Gastroesophageal sphincter (tissue), 4 donors: Measurements from ENCODE around the gene MECR. TPM values are rescaled to one million over a fixed set of nuclear protein-coding genes. Genes with fewer than 3 reads are reported as not detected.
"Not testable (repeated sequence)": the region's sequence is repeated elsewhere in the genome, so short reads cannot be mapped to it uniquely, and the experiment has no call there.

Experiments used
- ATAC-seq: fragments of 150-250 bp; one replicate; pipeline ENCODE4 v1.9.1; 2016; ENCODE audit warnings: mild to moderate bottlenecking, moderate library complexity
- H3K27ac ChIP-seq, 4 donors: fragments of 200-600 bp; sonication (generic) in 3 of 4; 1 replicate in 3 of 4; 2 replicates in 1 of 4; pipeline ENCODE4 v1.5.1; 2016 to 2019
- H3K27me3 ChIP-seq: fragments of 200-600 bp; sonication (generic); one replicate; pipeline ENCODE4 v1.5.1; 2019
- H3K36me3 ChIP-seq, 2 donors: fragments of 200-600 bp; sonication (generic); one replicate each; pipeline ENCODE4 v1.5.1; 2019; ENCODE audit warnings: control low read depth in 1 of 2
- H3K4me1 ChIP-seq, 3 donors: fragments of 200-600 bp; sonication (generic); 1 replicate in 2 of 3; 2 replicates in 1 of 3; pipeline ENCODE4 v1.5.1; 2016 to 2019; ENCODE audit warnings: control low read depth in 2 of 3
- H3K4me3 ChIP-seq, 2 donors: fragments of 200-600 bp; sonication (generic); one replicate each; pipeline ENCODE4 v1.5.1; 2019; ENCODE audit warnings: mild to moderate bottlenecking in 1 of 2, moderate library complexity in 1 of 2
- H3K9me3 ChIP-seq, 3 donors: fragments of 200-600 bp; sonication (generic); one replicate each; pipeline ENCODE4 v1.5.1; 2017 to 2019; ENCODE audit warnings: control low read depth in 2 of 3
- EP300 ChIP-seq: sonication (generic); formaldehyde crosslinking; IDR thresholded peaks from one replicate; pipeline ENCODE4 v1.6.1; 2017; ENCODE audit warnings: antibody characterized with exemption, mild to moderate bottlenecking
- POLR2A ChIP-seq, 2 donors: fragments of 450-650 bp; IDR thresholded peaks; one replicate each; pipeline ENCODE4 v1.6.1; 2017; ENCODE audit warnings: antibody characterized with exemption in 2 of 2, mild to moderate bottlenecking in 2 of 2, moderate library complexity in 1 of 2
- POLR2AphosphoS5 ChIP-seq: sonication (generic); formaldehyde crosslinking; IDR thresholded peaks from one replicate; pipeline ENCODE4 v1.6.1; 2017; ENCODE audit warnings: antibody characterized with exemption
- WGBS, 2 donors: methylation state at CpG; one replicate each; pipeline ENCODE4 v1.1.5; 2018; ENCODE audit warnings: low coverage in 1 of 2; 5-methylcytosine and 5-hydroxymethylcytosine counted together
- total RNA-seq, 4 donors: library from RNA; depleted of rRNA; stranded (reverse); fragments of >200 nt; gene quantifications; one replicate each; pipeline ENCODE4 v1.1.0, GENCODE V29; 2016
- TF ChIP-seq, protein P1 (sequence below), 4 experiments: fragments of 200-600 bp in 2 of 4; fragments of 450-650 bp in 2 of 4; sonication (generic) in 1 of 4; IDR thresholded peaks; one replicate each; pipeline ENCODE4 v1.5.1; 2017 to 2019; ENCODE audit warnings: antibody characterized with exemption in 4 of 4, mild to moderate bottlenecking in 2 of 4, moderate library complexity in 2 of 4

The MECR gene
- total RNA-seq, 4 donors from 2014 or later: 8.2 to 17.1 (median 12.9) TPM

DNA sequence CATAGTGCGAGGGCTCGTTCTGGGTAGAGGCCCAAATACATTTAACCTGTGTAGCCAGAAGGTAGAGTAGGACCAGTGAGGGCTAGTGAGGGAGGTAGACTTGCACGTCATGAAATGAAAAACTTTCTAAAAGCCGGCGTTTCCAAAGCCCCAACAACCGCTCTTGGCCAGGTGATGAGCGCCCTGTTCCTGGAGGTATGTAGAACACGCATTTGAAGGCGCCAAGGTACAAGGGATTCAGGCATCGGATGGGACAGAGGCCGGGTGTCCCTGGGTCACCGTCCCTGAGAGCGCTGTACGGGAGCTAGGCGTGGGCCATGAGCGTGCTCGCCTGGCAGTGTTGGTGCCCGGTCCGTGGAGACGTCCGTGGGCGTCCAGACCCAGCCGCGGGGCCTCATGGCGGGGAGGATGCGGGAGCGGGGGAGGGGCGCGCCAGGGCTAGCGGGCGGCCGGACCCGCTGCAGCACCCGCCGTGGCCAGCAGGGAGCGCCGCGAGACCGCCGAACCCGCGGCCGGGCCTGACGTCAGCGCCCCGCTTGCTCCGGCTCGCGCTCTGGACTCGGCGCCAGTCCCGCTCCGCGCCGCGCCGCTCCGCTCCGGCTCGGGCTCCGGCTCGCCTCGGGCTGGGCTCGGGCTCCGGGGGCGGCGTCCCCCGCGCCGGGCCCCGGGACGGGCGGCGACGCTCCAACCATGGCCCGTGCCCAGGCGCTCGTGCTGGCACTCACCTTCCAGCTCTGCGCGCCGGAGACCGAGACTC lies 5.4 kb upstream of the MECR start, which contains the start of gene PTPRU:
Gene PTPRU, plus strand, starts transcription at position 568 of the 757 bp plus-strand sequence. Its CDS starts 123 bp downstream, at position 691.
- WGBS, 2 donors: 29% methylated on average over 6 of the region's 82 CpGs; no CpG with 5 or more reads in 1 of the 2 donors
- Histone ChIP-seq H3K4me3 (peak within 1 kb of the TSS; percentile 34 to 73), H3K9me3 (no peaks in the 10 kb centered on the region), H3K36me3 (no peaks in the 10 kb centered on the region), H3K27me3 (peaks cover 55% of the 10 kb centered on the region), H3K4me1 (peaks cover 0 to 33% (median 9%) of the 10 kb centered on the region in 3 donors), H3K27ac (peak within 1 kb of the TSS in 3 of 4 donors; percentile 76 to 82 (median 78))
- ATAC-seq: peak; percentile 86
- TF ChIP-seq, protein P1, sequence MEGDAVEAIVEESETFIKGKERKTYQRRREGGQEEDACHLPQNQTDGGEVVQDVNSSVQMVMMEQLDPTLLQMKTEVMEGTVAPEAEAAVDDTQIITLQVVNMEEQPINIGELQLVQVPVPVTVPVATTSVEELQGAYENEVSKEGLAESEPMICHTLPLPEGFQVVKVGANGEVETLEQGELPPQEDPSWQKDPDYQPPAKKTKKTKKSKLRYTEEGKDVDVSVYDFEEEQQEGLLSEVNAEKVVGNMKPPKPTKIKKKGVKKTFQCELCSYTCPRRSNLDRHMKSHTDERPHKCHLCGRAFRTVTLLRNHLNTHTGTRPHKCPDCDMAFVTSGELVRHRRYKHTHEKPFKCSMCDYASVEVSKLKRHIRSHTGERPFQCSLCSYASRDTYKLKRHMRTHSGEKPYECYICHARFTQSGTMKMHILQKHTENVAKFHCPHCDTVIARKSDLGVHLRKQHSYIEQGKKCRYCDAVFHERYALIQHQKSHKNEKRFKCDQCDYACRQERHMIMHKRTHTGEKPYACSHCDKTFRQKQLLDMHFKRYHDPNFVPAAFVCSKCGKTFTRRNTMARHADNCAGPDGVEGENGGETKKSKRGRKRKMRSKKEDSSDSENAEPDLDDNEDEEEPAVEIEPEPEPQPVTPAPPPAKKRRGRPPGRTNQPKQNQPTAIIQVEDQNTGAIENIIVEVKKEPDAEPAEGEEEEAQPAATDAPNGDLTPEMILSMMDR (IDR thresholded peaks at IDR 0.05): peak in 3 of 4 experiments; percentile 90 to 99 (median 98)
- peak in 1 of 2 donors; percentile 32 for TF ChIP-seq POLR2A (IDR thresholded peaks at IDR 0.05)
- no peak for TF ChIP-seq EP300
- TF ChIP-seq POLR2AphosphoS5: peak; percentile 23

DNA sequence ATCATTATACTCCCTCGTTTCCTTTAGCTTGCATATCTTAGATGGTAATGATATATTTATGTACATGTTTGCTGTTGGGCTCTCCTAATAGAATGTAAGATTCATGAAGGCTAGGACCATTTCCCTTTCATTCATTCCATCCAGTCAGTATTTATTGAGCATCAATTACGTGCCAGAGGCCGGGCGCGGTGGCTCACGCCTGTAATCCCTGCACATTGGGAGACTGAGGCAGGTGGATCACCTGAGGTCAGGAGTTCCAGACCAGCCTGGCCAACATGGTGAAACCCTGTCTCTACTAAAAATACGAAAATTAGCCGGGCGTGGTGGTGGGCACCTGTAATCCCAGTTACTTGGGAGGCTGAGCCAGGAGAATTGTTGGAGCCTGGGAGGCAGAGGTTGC lies 4.1 kb upstream of the MECR start:
- not testable (repeated sequence) for H3K36me3 ChIP-seq, H3K4me3 ChIP-seq, H3K9me3 ChIP-seq, ATAC-seq, H3K27ac ChIP-seq
- peaks cover 0 to 42% (median 13%) of the 10 kb centered on the region in 3 donors for H3K4me1 ChIP-seq
- WGBS, 2 donors: 79 to 88% methylated on average over 3 to 5 of the region's 9 CpGs
- peaks cover 46% of the 10 kb centered on the region for H3K27me3 ChIP-seq

DNA sequence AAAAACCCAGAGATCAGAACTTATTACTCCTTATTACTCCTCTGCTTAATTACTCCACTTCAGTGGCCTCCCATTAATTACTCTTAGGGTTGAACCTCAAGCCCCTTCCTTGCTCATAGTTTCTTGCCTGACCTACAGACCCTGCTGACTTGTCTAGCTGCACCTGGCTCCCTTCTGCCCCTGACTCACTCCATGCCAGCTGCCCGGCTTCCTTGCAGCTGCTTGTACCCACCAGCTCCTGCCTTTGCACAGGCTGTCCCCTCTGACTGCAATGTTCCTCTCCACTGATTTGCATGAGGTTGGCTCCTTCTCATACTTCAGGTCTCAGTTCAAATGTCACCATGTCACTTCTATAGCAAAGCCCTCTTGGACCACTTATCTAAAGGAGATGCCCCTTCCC lies 3.7 kb upstream of the MECR start:
- ATAC-seq: no peak
- WGBS, 2 donors: 60 to 75% methylated on average over 1 of the region's 1 CpG

GRCh38 chr1:29233693-29234092 lies 3.0 kb upstream of the MECR start:
- H3K9me3 ChIP-seq: no peaks in the 10 kb centered on the region
- WGBS, 2 donors: 83 to 88% methylated on average over 2 to 4 of the region's 4 CpGs
- H3K27me3 ChIP-seq: peaks cover 43% of the 10 kb centered on the region
- no peaks in the 10 kb centered on the region for H3K36me3 ChIP-seq
- H3K4me1 ChIP-seq: peaks cover 0 to 46% (median 17%) of the 10 kb centered on the region in 3 donors
- ATAC-seq: no peak
- no peak for TF ChIP-seq POLR2A (IDR thresholded peaks at IDR 0.05)
- TF ChIP-seq, protein P1 (IDR thresholded peaks at IDR 0.05): no peak
- no peak overlapping the region for H3K4me3 ChIP-seq
- no peak overlapping the region for H3K27ac ChIP-seq

More for the DNA sequence above, 3.7 kb upstream of the MECR start:
- Histone ChIP-seq H3K9me3 (no peaks in the 10 kb centered on the region), H3K4me3 (no peak overlapping the region), H3K27me3 (peaks cover 46% of the 10 kb centered on the region), H3K4me1 (peaks cover 0 to 46% (median 17%) of the 10 kb centered on the region in 3 donors), H3K27ac (no peak overlapping the region), H3K36me3 (no peaks in the 10 kb centered on the region)
- TF ChIP-seq POLR2A (IDR thresholded peaks at IDR 0.05) (no peak), POLR2AphosphoS5 (no peak), EP300 (no peak)
- TF ChIP-seq, protein P1 (IDR thresholded peaks at IDR 0.05): no peak

- H3K27me3 ChIP-seq: peaks cover 33% of the 10 kb centered on the region
- WGBS, 2 donors: 81 to 87% methylated on average over 3 of the region's 3 CpGs
- no peaks in the 10 kb centered on the region for H3K9me3 ChIP-seq
- no peak for ATAC-seq
- H3K27ac ChIP-seq: no peak overlapping the region
- TF ChIP-seq EP300 (no peak), POLR2A (IDR thresholded peaks at IDR 0.05) (no peak), POLR2AphosphoS5 (no peak)
- TF ChIP-seq, protein P1 (IDR thresholded peaks at IDR 0.05): no peak
- peaks cover 0 to 36% (median 17%) of the 10 kb centered on the region in 3 donors for H3K4me1 ChIP-seq
- H3K4me3 ChIP-seq: no peak overlapping the region
- no peaks in the 10 kb centered on the region for H3K36me3 ChIP-seq
Measured at GRCh38 chr1:29232387-29232786, 1.7 kb upstream of the MECR start.
